Right lobe of liver (tissue), 4 donors: ENCODE results near the gene MAP3K1.

Source experiments
- POLR2A ChIP-seq: fragments of 450-650 bp; IDR thresholded peaks from one replicate; pipeline ENCODE4 v1.6.1; 2017; ENCODE audit warnings: antibody characterized with exemption, mild to moderate bottlenecking
- TF ChIP-seq, protein P1 (sequence below), 4 donors: fragments of 200-600 bp in 3 of 4; fragments of 450-650 bp in 1 of 4; IDR thresholded peaks; one replicate each; pipeline versions ENCODE4 v1.5.1 to v1.8.0; 2016 to 2022; ENCODE audit warnings: antibody characterized with exemption in 4 of 4, mild to moderate bottlenecking in 2 of 4
- donor health status: DM: no; HTN: no; CAD: no.
- donor health status: DM: no; HTN: no; CAD: no.
- donor health status: DM: no; HTN: yes; CAD: no.

GRCh38 chr5:56861893-56862485 is 46.6 kb downstream of the MAP3K1 start:
- TF ChIP-seq POLR2A = no peak
- TF ChIP-seq, protein P1, sequence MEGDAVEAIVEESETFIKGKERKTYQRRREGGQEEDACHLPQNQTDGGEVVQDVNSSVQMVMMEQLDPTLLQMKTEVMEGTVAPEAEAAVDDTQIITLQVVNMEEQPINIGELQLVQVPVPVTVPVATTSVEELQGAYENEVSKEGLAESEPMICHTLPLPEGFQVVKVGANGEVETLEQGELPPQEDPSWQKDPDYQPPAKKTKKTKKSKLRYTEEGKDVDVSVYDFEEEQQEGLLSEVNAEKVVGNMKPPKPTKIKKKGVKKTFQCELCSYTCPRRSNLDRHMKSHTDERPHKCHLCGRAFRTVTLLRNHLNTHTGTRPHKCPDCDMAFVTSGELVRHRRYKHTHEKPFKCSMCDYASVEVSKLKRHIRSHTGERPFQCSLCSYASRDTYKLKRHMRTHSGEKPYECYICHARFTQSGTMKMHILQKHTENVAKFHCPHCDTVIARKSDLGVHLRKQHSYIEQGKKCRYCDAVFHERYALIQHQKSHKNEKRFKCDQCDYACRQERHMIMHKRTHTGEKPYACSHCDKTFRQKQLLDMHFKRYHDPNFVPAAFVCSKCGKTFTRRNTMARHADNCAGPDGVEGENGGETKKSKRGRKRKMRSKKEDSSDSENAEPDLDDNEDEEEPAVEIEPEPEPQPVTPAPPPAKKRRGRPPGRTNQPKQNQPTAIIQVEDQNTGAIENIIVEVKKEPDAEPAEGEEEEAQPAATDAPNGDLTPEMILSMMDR (IDR thresholded peaks at IDR 0.05) = no peak
